GM18870 (cell line): ENCODE data around the gene TMEM131.

Source experiments
- ATAC-seq: cut with Tn5 transposase; IDR thresholded peaks from one replicate; pipeline ENCODE4 v1.9.1; 2021; ENCODE audit warnings: moderate library complexity; ENCODE audit not compliant: unreplicated experiment

The TMEM131 gene

DNA sequence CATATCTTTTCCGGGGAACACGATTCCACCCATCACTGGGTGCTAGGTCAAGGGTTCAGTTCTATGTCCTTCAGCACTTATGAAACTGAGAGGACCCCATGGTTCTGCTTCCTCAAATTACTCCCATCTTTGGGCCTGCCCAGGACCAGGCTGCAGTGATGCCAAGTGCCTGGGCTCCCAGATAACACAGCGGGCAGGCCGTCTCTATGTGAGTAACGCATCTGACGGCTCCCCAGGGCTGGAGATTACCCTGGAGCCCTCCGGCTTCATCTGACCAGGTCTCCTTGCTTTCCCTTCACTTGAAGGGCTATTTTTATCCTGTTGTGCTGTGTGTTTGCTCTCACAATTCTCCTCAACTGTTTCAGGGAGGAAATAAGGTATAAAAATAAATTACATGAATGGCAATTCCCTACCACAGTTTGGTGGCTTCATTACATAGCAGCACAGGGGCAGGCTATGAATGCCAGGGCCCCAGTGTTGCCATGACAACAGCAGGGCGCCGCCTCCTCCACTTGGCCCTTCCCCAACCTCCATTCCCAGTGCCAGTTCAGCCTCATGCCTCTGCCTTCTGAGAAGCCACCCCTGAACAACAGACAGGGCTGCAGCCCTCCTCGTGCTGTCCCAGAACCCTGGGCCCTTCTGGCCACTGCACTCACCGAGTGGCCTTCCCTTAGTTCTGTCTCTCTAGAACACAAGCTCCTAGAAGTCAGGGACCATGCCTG lies 25.4 kb upstream of the TMEM131 start:
- no peak for ATAC-seq

DNA sequence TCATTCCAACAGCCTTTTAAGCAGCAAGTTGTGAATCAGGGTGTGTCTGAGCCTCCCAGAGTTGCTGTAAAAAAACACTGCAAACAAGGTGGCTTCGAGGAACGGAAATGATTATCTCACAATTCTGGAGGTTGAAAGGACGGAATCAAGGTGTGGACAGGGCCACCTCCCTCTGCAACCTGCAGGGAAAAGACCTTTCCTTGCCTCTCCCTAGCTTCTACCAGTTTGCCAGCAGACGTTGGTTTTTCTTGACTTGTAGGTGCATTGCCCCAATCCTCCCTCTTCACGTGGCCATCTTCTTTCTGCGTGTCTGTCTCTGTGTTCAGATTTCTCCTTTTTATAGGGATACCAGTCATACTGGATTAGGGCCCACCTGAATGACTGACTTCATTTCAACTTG lies 24.8 kb upstream of the TMEM131 start:
- ATAC-seq, result no peak

- ATAC-seq, result no peak
These were observed 21.3 kb upstream of the TMEM131 start for GRCh38 chr2:98016908-98017670.

DNA sequence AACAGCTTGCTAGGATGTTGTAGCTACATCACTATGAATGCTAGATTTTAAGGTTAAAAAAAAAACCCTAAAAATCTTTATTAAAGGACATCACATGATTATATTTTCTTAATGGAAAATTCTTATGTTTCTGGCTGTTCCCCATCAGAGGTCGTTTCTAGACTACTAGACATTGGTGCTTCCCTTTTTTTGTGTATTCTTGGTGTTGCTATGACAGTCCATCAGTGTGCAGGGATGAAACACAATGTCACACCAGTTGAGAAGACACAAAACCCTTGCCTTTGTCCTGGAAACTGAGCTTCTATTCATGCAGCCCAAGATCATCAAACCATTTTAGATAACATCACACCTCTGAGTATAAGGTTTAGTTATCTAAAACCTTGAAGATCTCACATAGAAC lies 19.9 kb upstream of the TMEM131 start:
- no peak for ATAC-seq

DNA sequence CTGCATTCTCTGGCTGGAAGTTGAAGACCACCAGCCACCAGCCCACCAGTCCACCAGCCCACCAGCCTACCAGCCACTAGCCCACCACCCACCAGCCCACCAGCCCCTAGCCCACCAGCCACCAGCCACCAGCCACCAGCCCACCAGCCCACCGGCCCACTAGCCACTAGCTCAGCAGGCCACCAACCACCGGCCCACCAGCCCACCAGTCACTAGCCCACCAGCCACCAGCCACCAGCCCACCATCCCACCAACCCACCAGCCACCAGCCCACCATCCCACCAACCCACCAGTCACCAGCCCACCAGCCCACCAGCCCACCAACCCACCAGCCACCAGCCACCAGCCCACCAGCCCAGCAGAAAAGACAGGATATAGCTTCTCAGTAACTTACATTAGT lies 18.6 kb upstream of the TMEM131 start:
- no peak for ATAC-seq

DNA sequence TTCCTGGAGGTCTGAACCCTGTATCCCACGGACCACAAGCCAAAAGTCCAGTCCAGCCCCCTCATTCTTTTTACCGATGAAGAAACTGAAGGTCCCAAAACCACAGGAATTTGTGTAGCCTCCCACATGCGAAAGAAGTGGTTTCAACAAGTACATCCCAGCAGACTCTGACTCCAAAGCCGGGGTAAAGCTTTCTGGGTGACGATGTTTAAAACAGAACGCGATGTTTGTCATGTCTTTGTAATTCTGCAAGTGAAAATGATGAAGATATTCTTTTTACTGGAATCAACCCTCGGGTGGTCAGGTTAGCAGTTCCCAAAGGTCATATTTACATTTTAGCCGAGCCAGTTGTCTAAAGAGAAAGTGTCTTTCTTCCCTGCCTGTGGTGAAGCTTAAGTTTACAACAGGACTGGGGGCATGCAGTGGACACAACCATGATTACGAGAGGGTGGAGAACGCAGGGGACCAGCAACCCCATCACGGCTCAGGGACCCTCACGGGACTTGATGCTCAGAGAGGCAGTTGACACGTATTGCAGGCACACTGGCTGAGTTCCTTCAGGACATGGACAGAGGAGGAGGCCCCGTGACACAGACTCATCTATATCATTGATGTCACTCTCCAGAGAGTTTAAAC lies 17.8 kb upstream of the TMEM131 start:
- ATAC-seq, result no peak

GRCh38 chr2:98012561-98012991 lies 16.8 kb upstream of the TMEM131 start:
- ATAC-seq, result peak; percentile 90

GRCh38 chr2:98009887-98010760 lies 14.4 kb upstream of the TMEM131 start:
- ATAC-seq, result no peak

DNA sequence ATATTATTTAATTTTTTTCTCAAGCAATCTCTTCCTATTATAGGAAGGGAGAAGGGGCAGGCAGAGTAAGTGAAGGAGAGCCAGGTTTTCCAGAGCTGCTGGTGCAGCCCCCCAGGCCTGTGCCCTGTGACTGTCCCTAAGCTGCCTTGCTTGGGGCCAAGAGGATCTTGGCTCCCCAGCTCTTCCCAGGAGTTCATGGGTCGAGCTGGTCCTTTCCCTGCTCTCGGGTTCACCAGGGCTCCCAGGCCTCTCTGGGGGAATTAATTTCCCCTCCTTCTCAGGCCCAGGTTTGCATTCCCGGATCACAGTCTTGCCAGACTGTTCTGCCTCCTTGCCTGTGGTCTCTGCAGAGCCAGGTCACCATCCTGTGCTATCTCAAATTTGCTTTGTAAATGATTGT lies 12.7 kb upstream of the TMEM131 start:
- no peak for ATAC-seq

DNA sequence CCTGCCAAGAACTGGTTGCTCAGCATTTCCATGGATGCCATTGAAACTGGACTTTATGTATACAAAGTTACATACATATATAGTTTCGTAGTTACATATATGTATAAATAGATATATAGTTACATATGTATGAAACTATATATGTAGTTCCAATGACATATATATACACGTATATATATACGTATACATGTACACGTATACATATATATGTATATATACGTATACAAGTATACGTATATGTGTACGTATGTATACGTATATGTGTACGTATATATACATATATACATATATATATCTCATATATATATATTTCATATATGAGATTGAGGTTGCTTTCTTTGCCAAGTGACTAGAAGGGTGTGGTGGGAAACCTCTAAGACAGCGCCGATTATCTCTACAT lies 10.6 kb upstream of the TMEM131 start:
- no peak for ATAC-seq

- no peak for ATAC-seq
These were observed 8.9 kb upstream of the TMEM131 start for GRCh38 chr2:98004613-98005012.

- ATAC-seq, result no peak
These were observed 8.3 kb upstream of the TMEM131 start for GRCh38 chr2:98004047-98004446.

DNA sequence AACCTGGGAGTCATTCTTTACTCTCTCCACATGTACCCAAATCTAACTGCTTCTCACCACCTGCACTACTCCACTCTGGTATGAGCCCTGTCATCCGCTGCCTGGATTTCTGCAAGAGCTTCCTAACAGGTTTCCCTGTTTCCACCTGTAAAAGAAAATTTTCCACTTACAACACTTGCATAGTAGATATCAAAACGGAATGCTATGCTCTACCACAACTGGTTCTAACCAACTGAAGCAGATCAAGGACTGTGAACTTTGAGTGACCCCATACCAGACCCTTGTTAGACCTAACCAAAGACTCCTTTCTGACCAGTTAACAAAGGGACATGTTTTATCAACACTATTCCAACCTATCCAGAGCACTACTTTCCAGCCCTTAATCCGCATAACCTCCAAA lies 3.8 kb upstream of the TMEM131 start:
- no peak for ATAC-seq

GRCh38 chr2:97998431-97999005 lies 2.8 kb upstream of the TMEM131 start:
- no peak for ATAC-seq

GRCh38 chr2:97997784-97998392 lies 2.1 kb upstream of the TMEM131 start:
- no peak for ATAC-seq

- ATAC-seq, result no peak
These were observed 931 bp upstream of the TMEM131 start for GRCh38 chr2:97996679-97997078.

- ATAC-seq, result peak; percentile 22
These were observed 568 bp downstream of the TMEM131 start for GRCh38 chr2:97995026-97995733.

DNA sequence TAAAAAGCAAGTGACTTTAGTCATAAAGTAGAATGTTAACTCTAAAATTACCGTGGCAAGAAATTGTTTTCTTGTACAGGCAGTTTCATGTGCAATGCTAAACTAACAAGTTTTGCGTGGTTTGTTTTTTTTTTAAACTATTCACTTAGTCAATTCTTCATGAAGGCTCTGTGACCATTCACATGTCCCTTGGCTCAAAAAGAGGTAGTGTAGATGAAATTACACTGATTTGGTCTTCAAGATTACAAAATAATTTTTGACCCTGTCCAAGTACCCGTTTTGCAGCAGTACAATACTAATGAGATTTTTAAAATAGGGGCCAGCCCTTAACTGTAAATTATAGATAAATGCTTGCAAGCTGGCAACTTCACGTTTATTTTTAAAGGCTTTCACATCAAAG lies 1.3 kb downstream of the TMEM131 start:
- no peak for ATAC-seq

DNA sequence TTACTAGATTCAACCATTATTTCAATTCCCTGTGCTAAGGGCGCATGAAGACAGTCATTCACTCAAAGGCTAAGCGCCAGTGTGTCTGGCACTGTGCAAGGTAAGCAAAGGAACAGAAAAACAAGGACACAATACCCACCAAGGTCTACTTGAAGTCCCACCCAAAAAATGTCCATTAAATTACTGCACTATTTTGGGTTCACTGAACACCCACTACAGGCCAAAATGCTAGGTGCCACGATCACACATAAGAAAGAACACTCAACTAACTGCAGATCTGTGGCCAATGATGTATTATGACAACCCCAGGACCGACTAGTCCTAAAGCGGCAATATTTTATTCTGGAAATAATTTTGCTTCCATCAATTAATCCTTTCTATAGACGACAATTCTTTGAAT lies 1.8 kb downstream of the TMEM131 start:
- ATAC-seq, result no peak
